ENCODE measurements around the gene EXPH5. TPM values are rescaled to one million over a fixed set of nuclear protein-coding genes. Genes with fewer than 3 reads are reported as not detected.

The EXPH5 gene
- total and polyA plus RNA-seq, 9 of the 15 experiments (the other 6 are each of a cell fraction or from before 2014, with no cell fraction given): 1.3 to 8.5 (median 4.8) TPM

GRCh38 chr11:108587109-108587508, 6.5 kb downstream of the EXPH5 start:
- no peak overlapping the region for H3K4me2 ChIP-seq (ENCODE audit: insufficient read depth, low read length)
- POLR2A ChIA-PET: no interaction called here
- DNase-seq (ENCODE audit: extremely low read depth in 1 of 4, low spot score in 3 of 4) (no peak), ATAC-seq (no peak), FAIRE-seq (no peak)
- in situ Hi-C loops (cut with MboI): no loop called here
- no peak overlapping the region for H3K27ac ChIP-seq (ENCODE audit: extremely low read depth, low read depth, low read length)
- H3K4me1 ChIP-seq (replicated peaks in 1 of 2; ENCODE audit: control insufficient read depth in 2 of 2, insufficient read depth in 2 of 2, low read length in 2 of 2): peaks cover 3 to 15% of the 10 kb centered on the region in 2 experiments; a peak in 3 of 5 replicates
- H2AFZ ChIP-seq (ENCODE audit: low read depth, low read length): no peak overlapping the region
- 82% methylated on average over 4 of the region's 4 CpGs for WGBS (ENCODE audit: insufficient coverage, low coverage, missing lambda C conversion rate)
- no peak overlapping the region for H3K4me3 ChIP-seq
- H3K36me3 ChIP-seq (ENCODE audit: control insufficient read depth, insufficient read depth, low read length): peaks cover 3% of the 10 kb centered on the region; the same call in 1 of the 3 replicates
- H3K9ac ChIP-seq (ENCODE audit: insufficient read depth in 1 of 2, low read depth in 2 of 2, low read length in 2 of 2): no peak overlapping the region
- no peaks in the 10 kb centered on the region for H3K9me3 ChIP-seq (replicated peaks; ENCODE audit: control insufficient read depth, insufficient read depth, low read depth, low read length)
- peaks cover 30% of the 10 kb centered on the region for H3K79me2 ChIP-seq (ENCODE audit: control insufficient read depth, insufficient read depth, low read length)
- no peaks in the 10 kb centered on the region for H3K27me3 ChIP-seq (ENCODE audit: control insufficient read depth in 2 of 2, insufficient read depth in 2 of 2, low read length in 2 of 2)
- CTCF ChIA-PET (ENCODE audit: low intra/inter-chr PET ratio): interaction anchor here (0.6 kb wide), 1 partner anchor 68 kb away, joined by 3 read pairs; no protein-coding TSS in a partner anchor
- TF ChIP-seq LARP7 (IDR thresholded peaks at IDR 0.05) (no peak), BCOR (IDR thresholded peaks at IDR 0.05) (no peak), RAD51 (IDR thresholded peaks at IDR 0.05; ENCODE audit: borderline replicate concordance, low read depth) (no peak), YY1 (IDR thresholded peaks at IDR 0.05; ENCODE audit: borderline replicate concordance in 1 of 3, control insufficient read depth in 1 of 3, extremely low read depth in 1 of 3, insufficient read depth in 3 of 3, insufficient read length in 1 of 3, insufficient replicate concordance in 2 of 3, low read depth in 1 of 3, low read length in 2 of 3) (no peak), ATF7 (IDR thresholded peaks at IDR 0.05) (no peak), ZNF316 (IDR thresholded peaks at IDR 0.05) (no peak), POLR3G (IDR thresholded peaks at IDR 0.05; ENCODE audit: extremely low read depth, insufficient read length, insufficient replicate concordance) (no peak), ZNF644 (tag; IDR thresholded peaks at IDR 0.05; ENCODE audit: low read depth) (no peak), SAP30 (IDR thresholded peaks at IDR 0.05; ENCODE audit: borderline replicate concordance, insufficient read depth, low read depth, low read length, poor library complexity, severe bottlenecking) (no peak), PML (IDR thresholded peaks at IDR 0.05; ENCODE audit: low read length) (no peak), ZNF354B (CRISPR knock-in tag; IDR thresholded peaks at IDR 0.05) (no peak), HMG20A (CRISPR knock-in tag; conservative IDR thresholded peaks at IDR 0.05) (no peak), TAF9B (IDR thresholded peaks at IDR 0.05; ENCODE audit: partially characterized antibody) (no peak), WHSC1 (IDR thresholded peaks at IDR 0.05; ENCODE audit: low read length) (no peak), GATAD2B (IDR thresholded peaks at IDR 0.05; ENCODE audit: borderline replicate concordance) (no peak)
- TF ChIP-seq, protein P1, sequence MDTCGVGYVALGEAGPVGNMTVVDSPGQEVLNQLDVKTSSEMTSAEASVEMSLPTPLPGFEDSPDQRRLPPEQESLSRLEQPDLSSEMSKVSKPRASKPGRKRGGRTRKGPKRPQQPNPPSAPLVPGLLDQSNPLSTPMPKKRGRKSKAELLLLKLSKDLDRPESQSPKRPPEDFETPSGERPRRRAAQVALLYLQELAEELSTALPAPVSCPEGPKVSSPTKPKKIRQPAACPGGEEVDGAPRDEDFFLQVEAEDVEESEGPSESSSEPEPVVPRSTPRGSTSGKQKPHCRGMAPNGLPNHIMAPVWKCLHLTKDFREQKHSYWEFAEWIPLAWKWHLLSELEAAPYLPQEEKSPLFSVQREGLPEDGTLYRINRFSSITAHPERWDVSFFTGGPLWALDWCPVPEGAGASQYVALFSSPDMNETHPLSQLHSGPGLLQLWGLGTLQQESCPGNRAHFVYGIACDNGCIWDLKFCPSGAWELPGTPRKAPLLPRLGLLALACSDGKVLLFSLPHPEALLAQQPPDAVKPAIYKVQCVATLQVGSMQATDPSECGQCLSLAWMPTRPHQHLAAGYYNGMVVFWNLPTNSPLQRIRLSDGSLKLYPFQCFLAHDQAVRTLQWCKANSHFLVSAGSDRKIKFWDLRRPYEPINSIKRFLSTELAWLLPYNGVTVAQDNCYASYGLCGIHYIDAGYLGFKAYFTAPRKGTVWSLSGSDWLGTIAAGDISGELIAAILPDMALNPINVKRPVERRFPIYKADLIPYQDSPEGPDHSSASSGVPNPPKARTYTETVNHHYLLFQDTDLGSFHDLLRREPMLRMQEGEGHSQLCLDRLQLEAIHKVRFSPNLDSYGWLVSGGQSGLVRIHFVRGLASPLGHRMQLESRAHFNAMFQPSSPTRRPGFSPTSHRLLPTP (IDR thresholded peaks at IDR 0.05; ENCODE audit: borderline replicate concordance, extremely low read depth, insufficient read length): no peak
- 0 out of 2 replicates have a peak, but pooled peaks cover 3% of the 10 kb centered on the region for H4K20me1 ChIP-seq (replicated peaks; ENCODE audit: control insufficient read depth, insufficient read depth, low read length)
- no TSS peak for BruUV-seq (replicated peaks)
- no peaks in the 10 kb centered on the region for H3K9me1 ChIP-seq (ENCODE audit: control insufficient read depth, insufficient read depth, low read length)
- intact Hi-C loops (cut with micrococcal nuclease): no loop called here
